Activated CD8-positive, alpha-beta memory T cell treated with anti-CD3 and anti-CD28 coated beads for 24 hours (primary cell): ENCODE results near the gene SRP68.

ENCODE experiments used
- DNase-seq: peaks from one replicate; pipeline ENCODE4 v3.0.0-alpha.2; 2020

The SRP68 gene

DNA sequence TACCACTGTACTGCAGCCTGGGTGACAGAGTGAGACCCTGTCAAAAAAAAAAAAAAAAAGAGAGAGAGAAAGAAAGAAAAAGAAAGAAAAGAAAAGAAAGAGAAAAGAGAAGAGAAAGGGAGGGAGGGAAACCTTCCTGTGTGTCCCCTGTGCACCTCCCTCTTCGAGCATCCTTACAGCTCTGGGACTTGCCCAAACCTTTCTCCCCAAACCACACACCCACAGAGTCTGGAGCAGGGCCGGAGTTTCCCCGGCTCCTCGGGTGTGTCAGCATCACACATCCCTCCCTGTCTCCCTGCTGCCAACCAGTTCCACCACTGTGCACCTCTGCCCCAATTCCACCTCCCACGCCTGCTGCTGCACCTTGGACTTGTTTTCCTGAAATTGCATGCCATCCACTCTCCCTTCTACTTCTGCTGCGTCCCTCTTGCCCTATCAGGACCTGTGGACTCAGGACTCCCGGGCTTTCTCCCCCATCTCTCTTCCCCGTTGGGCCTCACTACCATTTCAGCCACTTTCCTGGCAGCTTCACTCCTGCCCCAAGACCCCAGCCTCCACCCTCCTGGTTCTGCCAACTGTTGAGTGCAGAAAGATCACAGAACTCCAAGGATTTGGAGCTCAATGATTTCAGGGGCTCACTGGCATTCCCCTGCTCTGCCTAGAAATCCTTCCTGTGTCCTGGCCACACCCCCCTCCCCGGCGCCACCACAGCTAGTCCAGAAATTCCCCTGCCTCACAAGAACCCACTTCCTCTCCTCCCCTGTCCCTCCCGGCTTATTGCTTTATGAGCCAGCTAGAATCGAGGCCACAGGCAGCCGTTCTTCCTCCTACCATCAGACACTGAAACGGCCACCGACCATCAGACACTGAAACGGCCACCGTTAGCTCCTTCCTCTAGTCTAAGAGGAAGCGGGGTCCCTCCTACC lies 75.4 kb downstream of the SRP68 start:
- no peak for DNase-seq

DNA sequence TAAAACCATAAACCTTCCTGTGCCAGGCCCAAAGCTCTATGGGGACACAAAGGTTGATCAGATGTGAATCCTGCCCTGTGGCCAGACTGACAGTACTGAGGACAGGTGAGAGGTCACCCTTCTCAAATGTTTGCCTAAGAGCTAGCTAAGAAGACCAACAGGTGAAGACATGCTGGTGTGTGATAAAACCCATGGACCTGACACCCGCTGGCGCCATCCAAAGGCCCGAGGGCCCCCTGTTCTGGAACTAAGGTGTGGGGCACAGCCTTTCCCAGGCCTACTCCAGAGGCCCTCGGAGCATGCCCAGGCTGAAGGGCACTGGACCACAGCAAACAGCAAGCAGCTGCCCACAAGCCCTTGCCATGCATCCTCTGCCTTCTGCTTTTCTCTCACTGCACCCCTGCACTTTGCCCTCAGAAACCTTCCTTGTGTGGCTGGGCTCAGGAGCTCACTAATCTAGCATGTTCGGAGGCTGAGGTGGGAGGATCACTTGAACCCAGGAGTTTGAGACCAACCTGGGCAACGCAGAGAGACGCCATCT lies 76.9 kb downstream of the SRP68 start:
- DNase-seq: no peak

DNA sequence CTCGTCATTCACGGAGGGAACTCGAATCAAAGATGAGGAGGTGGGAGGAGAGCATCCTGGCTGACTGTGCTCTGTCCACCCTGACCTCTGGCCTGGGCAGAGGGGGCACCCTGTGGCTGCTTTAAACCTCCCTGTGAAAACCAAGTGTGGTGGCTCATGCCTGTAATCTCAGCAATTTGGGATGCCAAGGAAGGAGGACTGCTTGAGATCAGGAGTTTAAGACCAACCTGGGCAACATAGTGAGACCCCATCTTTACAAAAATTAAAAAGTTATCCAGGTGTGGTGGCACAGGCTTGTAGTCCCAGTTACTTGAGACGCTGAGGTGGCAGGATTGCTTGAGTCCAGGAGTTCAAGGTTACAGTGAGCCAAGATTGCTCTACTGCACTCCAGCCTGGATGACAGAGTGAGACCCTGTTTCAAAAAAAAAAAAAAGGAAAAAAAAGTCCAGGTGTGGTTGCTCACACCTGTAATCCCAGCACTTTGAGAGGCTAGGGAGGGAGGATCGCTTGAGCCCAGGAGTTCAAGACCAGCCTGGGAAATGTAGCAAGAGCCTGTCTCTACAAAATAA lies 77.4 kb downstream of the SRP68 start:
- DNase-seq: no peak

DNA sequence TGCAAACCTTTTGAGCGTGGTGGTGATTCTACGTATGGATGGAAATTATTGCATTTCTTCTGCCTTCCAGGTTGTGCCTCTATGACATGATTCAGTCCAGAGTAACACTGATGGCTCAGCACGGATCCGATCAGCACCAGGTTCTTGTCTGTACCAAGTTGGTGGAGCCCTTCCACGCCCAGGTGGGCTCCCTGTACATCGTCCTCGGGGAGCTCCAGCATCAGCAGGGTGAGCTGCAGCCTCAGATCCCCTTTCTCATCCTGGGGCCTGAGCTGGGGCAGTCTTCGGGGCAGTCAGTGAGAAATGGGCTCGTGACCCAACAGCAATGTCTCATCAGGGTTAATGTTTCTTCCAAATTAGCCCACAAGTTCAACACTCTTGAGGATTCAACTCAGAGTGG lies 80.9 kb downstream of the SRP68 start:
- DNase-seq: no peak
